Adipocyte (in vitro differentiated cells): ENCODE data around the gene FXYD2.

Source experiments
- DNase-seq: peaks from one replicate; pipeline ENCODE4 v3.0.0-alpha.2; 2015; ENCODE audit warnings: low read depth
- H3K27me3 ChIP-seq: replicated peaks from 2 replicates; pipeline ENCODE4 v1.7.0; 2013; ENCODE audit warnings: mild to moderate bottlenecking, low read length, moderate library complexity; ENCODE audit not compliant: control insufficient read depth, insufficient read depth
- H3K36me3 ChIP-seq: 2 replicates; pipeline ENCODE4 v1.7.0; 2013; ENCODE audit warnings: low read length, mild to moderate bottlenecking, moderate library complexity; ENCODE audit not compliant: control insufficient read depth, insufficient read depth, severe bottlenecking
- H3K4me1 ChIP-seq: 2 replicates; pipeline ENCODE4 v1.7.0; 2013; ENCODE audit warnings: mild to moderate bottlenecking, low read length, moderate library complexity; ENCODE audit not compliant: control insufficient read depth, insufficient read depth
- H3K4me3 ChIP-seq: 2 replicates; pipeline ENCODE4 v1.7.0; 2013; ENCODE audit warnings: mild to moderate bottlenecking, low read length, moderate library complexity
- H3K9ac ChIP-seq: 2 replicates; pipeline ENCODE4 v1.7.0; 2013; ENCODE audit warnings: mild to moderate bottlenecking, low read length, moderate library complexity
- H3K9me3 ChIP-seq: 2 replicates; pipeline ENCODE4 v1.7.0; 2013; ENCODE audit warnings: mild to moderate bottlenecking, low read length, moderate library complexity; ENCODE audit not compliant: control insufficient read depth

The FXYD2 gene

GRCh38 chr11:117839936-117840813 lies 15.6 kb upstream of the FXYD2 start:
- Histone ChIP-seq H3K4me3 (no peak overlapping the region), H3K4me1 (peaks cover 2% of the 10 kb centered on the region), H3K27me3 (peaks cover 39% of the 10 kb centered on the region), H3K9me3 (no peaks in the 10 kb centered on the region), H3K36me3 (no peaks in the 10 kb centered on the region), H3K9ac (no peak overlapping the region)
- no peak for DNase-seq

- Histone ChIP-seq H3K27me3 (peaks cover 41% of the 10 kb centered on the region), H3K9me3 (no peaks in the 10 kb centered on the region), H3K36me3 (no peaks in the 10 kb centered on the region), H3K4me1 (peaks cover 2% of the 10 kb centered on the region), H3K9ac (no peak overlapping the region), H3K4me3 (no peak overlapping the region)
- no peak for DNase-seq
These were observed 14.9 kb upstream of the FXYD2 start for GRCh38 chr11:117839380-117839881.

GRCh38 chr11:117838901-117839300 lies 14.4 kb upstream of the FXYD2 start:
- no peak overlapping the region for H3K4me3 ChIP-seq
- H3K27me3 ChIP-seq, result peaks cover 46% of the 10 kb centered on the region
- H3K9ac ChIP-seq, result no peak overlapping the region
- peaks cover 2% of the 10 kb centered on the region for H3K4me1 ChIP-seq
- H3K36me3 ChIP-seq, result no peaks in the 10 kb centered on the region
- no peak for DNase-seq
- H3K9me3 ChIP-seq, result no peaks in the 10 kb centered on the region

- peaks cover 57% of the 10 kb centered on the region for H3K27me3 ChIP-seq
- no peak overlapping the region for H3K4me3 ChIP-seq
- no peak overlapping the region for H3K9ac ChIP-seq
- H3K4me1 ChIP-seq, result peaks cover 2% of the 10 kb centered on the region
- H3K36me3 ChIP-seq, result no peaks in the 10 kb centered on the region
- DNase-seq, result no peak
- H3K9me3 ChIP-seq, result no peaks in the 10 kb centered on the region
These were observed 13.2 kb upstream of the FXYD2 start for GRCh38 chr11:117837791-117838190.

GRCh38 chr11:117837070-117837776 lies 12.7 kb upstream of the FXYD2 start:
- no peak overlapping the region for H3K4me3 ChIP-seq
- no peak for DNase-seq
- no peaks in the 10 kb centered on the region for H3K36me3 ChIP-seq
- H3K9ac ChIP-seq, result no peak overlapping the region
- no peaks in the 10 kb centered on the region for H3K9me3 ChIP-seq
- H3K4me1 ChIP-seq, result peaks cover 2% of the 10 kb centered on the region
- peaks cover 63% of the 10 kb centered on the region for H3K27me3 ChIP-seq

- Histone ChIP-seq H3K36me3 (no peaks in the 10 kb centered on the region), H3K9me3 (no peaks in the 10 kb centered on the region), H3K27me3 (peaks cover 67% of the 10 kb centered on the region), H3K9ac (no peak overlapping the region), H3K4me3 (no peak overlapping the region), H3K4me1 (no peaks in the 10 kb centered on the region)
- no peak for DNase-seq
These were observed 11.8 kb upstream of the FXYD2 start for GRCh38 chr11:117836077-117836960.

GRCh38 chr11:117835576-117835975 lies 11.0 kb upstream of the FXYD2 start:
- no peaks in the 10 kb centered on the region for H3K36me3 ChIP-seq
- H3K4me1 ChIP-seq, result no peaks in the 10 kb centered on the region
- DNase-seq, result no peak
- H3K4me3 ChIP-seq, result no peak overlapping the region
- peaks cover 68% of the 10 kb centered on the region for H3K27me3 ChIP-seq
- H3K9me3 ChIP-seq, result no peaks in the 10 kb centered on the region
- H3K9ac ChIP-seq, result no peak overlapping the region

GRCh38 chr11:117834838-117835443 lies 10.4 kb upstream of the FXYD2 start:
- Histone ChIP-seq H3K9me3 (no peaks in the 10 kb centered on the region), H3K9ac (no peak overlapping the region), H3K27me3 (peaks cover 62% of the 10 kb centered on the region), H3K36me3 (no peaks in the 10 kb centered on the region), H3K4me1 (no peaks in the 10 kb centered on the region), H3K4me3 (no peak overlapping the region)
- DNase-seq, result no peak

- Histone ChIP-seq H3K4me3 (no peak overlapping the region), H3K9ac (no peak overlapping the region), H3K36me3 (no peaks in the 10 kb centered on the region), H3K9me3 (no peaks in the 10 kb centered on the region), H3K27me3 (peaks cover 55% of the 10 kb centered on the region), H3K4me1 (no peaks in the 10 kb centered on the region)
- no peak for DNase-seq
These were observed 9.7 kb upstream of the FXYD2 start for GRCh38 chr11:117834068-117834810.

GRCh38 chr11:117833401-117833891 lies 8.9 kb upstream of the FXYD2 start:
- Histone ChIP-seq H3K36me3 (no peaks in the 10 kb centered on the region), H3K9me3 (no peaks in the 10 kb centered on the region), H3K9ac (no peak overlapping the region), H3K4me1 (peaks cover 6% of the 10 kb centered on the region), H3K27me3 (peaks cover 52% of the 10 kb centered on the region), H3K4me3 (no peak overlapping the region)
- DNase-seq, result no peak
